KG1 (cell line): ENCODE data around the gene MACROD2.

ENCODE experiments used
- DNase-seq: peaks from one replicate; lab custom pipeline; 2025; lab: John Stamatoyannopoulos, UW

Gene MACROD2

DNA sequence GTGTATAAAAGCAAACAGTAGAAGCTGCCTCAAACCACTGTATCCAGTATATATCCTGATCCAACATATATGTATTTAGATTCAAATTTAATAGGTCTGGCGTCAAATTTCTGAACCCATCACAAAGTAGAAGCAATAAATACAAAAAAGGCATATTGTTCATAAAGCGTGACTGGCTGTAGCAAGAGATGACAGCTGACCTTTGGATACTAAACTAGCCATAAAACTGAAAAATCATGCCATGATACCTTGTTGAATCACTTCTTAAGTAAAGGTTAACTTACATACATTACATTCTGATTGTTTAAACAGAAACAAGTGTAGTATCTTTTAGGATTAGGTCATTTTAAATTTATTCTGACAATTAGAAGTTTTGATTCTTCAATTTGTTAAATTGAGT, 714.1 kb downstream of the MACROD2 start:
- no peak for DNase-seq

DNA sequence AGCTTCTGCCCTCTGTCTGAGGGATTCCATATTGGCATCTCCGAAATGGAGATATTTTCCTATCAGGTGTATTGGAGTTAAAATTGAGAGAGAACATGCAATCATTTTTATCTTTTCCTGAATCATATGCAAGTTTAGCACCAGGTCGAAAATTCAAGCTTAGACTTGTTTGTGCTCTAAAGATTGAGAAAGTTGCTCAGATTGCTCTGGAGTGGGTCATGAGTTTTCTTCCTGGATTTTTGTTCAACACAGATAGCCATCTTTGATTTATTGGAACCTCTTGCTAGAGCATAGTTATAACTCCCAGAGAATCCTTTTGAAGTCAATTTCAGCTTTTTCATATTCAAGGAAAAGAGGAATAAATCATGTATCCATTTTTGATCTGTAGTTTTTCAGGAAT, 715.6 kb downstream of the MACROD2 start:
- DNase-seq = no peak

DNA sequence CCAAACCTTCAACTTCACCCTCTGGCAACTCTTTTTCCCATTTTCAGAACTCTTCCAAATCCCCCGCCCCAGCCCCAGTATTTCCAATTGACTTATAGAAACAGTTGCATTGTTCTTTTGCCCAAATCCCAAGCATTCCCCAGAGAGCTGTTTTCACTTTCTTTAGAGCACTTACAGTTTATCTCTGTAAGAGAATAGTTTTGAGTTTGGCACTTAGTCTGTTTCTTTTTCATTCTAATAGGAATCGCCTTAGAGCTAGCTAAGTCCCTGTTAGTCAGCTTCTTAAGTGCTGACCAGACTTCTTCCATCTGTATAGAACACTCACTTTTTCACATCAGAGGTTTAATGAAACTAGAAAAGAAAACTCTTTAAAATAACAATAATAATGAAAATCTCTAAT, 716.3 kb downstream of the MACROD2 start:
- no peak for DNase-seq

DNA sequence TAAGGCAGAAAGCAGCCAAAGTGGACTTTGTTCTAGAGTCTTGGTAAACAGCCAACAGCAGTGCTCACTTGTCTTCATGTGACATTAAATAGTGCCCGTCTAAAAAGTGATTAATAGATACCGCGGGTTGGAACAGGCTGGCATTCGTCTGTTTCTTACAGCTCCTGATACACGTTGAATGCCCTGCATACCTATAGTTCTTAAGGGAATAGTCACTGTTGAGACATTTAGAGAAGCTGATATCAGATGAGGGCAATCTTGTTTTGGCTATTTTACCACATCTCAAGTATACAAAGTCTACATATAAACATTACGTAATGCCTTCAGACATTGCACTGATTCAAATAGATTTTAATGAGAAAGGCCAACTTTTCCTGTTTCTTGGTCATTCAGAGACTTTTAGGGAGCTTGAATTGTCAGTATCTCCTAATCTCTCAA, 717.0 kb downstream of the MACROD2 start:
- no peak for DNase-seq

DNA sequence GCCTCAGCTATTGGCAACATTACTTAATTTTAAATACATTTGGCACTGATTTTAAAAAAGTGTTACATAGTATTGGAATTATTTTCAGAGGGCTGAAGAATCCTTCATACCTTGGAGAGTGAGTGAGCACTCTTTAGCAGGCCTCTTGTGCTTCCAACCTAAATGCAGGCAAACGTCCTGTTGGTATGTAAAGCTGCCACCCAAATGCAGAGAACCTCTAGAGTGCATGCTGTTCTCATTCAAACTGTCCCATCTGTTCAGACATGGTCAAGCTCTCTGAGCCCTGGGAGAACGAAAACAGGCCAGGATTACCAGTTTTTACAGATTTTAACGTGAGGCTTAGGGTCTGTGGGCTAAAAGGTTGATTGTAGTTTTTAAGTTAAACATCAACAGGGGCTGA, 720.1 kb downstream of the MACROD2 start:
- no peak for DNase-seq

DNA sequence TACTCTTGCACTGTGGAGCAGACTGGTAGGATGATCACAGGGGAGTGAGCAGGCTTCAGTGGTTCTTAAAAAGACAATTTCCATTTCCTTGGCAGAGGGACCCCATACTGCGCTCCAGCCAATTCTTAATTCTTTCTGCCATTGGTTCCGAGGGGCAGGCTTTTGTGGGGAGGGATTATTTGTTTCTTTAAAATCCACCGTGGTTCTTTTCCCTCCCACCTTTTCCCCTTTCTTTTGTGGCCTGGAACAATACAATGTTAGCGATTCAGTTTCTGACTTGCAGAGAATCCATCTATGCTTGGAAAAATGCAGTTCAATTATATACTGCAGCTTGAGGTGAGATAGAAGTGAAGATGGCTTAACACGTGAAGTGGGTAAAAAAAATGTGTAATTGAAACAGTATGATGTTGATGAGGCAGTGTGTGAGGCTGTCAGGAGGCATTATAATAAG, 721.1 kb downstream of the MACROD2 start:
- no peak for DNase-seq

DNA sequence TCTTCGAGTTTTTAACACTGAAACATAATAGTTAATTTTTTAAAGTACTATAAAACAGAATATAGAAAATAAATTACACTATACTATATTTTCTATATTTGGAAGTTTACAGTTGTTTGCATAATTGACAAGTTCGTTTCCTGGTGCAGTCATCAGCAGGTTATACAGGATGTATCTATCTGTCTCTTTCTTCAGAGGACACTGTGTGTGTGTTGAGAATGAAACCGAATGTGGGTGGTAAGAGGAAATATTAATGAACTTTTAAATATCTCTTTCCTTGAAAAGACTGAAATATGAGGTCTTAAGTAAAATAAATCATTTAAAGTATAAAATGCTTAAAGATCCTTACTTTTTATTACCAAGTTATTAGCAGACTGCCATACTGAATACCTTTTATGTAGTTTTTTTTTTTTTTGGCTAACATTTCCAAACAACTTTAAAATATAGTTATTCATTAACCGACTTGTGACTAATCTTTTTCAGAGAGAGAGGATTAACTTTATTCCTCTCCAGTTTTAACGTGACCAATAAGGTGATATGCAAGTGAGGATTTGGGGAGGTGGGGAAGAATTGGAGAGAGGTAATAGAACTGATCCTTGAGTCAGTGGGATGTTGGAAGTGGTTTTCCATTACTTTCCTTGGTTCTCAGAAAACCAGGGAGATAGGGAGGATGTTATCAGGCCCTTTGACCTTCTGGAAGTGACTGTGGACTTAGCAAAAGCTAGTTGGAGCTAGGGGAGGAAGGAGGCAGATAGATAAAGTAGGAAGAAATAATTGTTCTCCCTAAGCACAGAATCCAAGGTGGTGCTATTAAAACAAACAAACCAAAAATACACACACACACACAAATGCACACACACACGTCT, 722.1 kb downstream of the MACROD2 start:
- DNase-seq = no peak

DNA sequence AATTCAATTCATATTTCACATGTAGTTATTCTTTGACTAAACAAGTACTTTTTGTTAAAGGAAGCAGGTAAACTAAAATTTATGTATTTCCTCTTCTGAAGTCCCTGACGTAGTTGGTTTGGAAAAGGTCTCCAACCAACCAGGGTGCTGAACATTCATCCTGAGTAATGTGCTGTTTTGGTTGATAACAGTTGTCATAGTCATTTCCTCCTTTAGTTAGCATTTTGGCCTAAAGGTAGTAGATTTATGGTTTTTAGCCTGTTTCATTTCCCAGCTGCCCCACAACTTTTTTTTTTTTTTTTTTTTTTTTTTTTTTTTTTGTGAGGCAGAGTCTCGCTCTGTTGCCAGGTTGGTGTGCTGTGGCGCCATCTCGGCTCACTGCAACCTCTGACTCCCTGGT, 724.9 kb downstream of the MACROD2 start:
- DNase-seq = no peak

DNA sequence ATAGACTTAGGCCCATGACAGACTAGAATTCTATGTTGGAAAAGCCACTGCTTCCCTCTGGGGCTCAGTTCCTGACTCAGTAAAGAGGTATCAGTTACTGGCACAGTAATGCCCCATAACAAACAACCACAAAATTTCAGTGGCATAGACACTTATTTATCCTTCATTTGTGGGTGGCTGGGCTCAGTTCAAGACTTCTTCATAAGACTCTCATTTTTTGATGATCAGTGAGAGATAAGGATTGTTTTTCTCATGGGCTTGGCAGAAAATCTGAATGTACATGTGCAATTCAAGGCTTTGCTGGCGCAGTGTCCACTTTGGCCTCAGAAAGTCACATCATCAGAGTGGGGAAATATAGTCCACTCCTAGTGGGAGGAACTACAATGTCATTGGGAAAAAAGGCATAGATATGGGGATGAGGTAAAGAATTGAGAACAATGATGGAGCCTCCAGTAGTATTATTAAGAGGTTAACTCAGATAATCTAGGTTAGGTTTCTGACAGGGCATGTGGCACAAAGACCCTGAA, 726.7 kb downstream of the MACROD2 start:
- DNase-seq = no peak

DNA sequence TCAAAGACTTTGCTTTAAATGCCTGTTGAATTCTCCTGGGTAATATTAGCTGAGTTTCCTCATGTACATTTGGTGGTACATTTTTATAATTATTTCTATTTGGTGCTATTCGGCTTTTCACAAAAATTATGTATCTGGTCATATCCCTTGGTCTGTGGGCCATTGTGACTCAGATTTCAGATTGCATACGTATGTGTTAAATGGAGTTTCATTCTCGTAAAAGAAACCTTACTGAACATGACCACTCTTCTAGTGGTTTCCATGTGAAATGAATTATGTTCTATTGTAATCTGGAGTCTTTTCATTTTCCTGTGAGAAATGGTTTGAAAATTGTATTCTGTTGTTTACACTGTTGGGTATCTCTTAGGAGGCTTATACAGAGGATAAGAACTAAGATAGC, 728.3 kb downstream of the MACROD2 start:
- DNase-seq = no peak

DNA sequence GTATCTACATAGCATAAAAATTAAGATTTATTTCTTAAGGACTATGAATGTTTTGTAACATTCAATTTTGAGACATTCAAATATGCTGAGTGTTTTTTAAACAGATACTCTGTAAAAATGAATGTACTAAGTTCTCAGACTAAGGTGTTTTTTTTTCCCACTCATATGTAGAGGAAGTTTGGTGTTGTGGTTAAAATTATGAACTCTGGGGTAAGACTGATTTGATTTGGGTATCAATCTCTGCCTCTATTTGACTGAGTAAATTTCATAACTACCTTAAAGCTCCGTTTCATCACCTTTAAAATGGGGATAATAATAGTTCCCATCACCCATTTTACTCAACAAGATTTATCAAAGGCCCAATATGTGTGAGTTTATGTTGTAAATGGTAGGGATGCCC, 728.7 kb downstream of the MACROD2 start:
- no peak for DNase-seq

DNA sequence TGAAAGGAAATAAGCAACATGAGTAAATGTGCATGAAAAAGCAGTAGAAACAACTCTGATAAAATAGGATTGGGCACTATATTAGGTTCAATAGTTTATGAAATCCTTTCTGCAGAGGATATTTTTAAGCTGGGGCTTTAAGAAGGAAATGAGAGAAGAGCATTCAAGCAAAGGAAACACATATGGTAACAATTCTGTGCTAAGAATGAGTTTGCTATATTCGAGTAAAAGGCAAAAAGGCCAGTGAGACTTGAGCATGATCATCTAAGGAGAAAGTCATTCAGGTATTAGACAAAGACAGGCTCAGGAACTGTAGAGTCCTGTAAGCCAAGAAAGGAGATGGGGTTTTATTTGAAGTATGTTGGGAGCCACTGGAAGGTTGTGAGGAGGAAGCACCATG, 729.2 kb downstream of the MACROD2 start:
- no peak for DNase-seq

DNA sequence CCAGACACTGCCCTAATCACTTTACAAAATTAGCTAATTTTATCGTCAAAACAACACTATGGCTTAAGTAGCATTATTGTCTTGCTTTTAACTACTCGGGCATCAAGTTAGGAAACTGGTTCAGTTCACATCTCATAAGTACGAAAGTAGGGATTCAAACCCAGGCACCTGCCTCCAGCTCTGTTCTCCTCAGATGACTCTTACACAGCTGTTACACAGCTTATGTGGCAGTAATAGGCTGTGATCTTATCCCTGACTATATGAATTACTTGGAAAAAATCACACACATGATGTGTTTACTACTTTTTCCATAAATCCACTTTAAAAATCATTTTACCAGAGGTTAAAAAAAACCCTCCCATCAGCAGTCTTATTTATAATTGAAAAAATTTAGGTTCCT, 731.3 kb downstream of the MACROD2 start:
- DNase-seq = no peak

DNA sequence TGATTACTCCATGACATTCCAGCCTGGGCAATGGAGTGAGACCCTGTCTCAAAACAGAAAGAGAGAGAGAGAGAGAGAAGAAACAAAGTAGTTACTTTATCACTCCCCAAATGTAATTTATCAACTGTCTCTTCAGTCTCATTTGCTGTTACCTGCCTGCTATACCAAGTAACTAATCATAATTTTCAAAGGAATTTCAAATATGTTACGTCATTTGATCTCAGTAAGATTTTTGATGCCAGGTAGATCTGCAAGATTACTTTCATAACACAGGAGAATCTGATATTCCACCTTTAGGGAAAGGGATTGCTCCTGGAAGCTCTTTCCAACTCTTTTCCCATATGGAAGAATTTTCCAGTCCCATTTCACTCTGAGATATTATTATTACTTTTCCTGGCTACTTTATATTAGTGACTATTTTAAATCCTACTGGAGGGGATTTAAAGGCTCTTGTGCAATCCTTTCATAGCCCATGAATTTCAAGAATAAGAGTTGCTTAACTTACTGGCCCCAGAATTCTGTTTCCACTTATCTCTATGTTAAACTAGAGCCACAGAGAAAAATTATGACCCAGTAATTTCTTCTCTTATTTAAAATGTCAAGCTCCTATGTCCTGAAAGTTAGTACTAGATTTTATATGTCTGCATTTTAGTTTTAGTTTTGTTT, 732.3 kb downstream of the MACROD2 start:
- DNase-seq = no peak

DNA sequence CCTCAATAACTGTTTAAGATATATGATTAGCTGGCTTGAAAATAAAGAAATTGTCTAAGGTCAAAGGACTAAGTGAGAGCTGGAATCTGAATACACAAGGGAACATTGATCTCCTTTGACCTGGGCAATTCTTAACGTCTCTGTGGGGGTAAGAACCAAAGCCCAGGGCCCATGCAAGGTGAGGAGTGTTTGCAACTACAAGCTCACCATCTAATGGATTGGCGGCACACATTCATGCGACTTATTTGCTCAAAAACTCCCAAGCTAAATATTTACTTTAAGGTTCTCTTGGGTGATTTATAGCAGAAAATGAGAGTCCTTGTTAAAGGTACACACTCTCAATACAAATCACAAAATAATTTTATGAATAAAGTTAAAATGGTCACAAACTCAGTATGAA, 734.1 kb downstream of the MACROD2 start:
- DNase-seq = no peak

DNA sequence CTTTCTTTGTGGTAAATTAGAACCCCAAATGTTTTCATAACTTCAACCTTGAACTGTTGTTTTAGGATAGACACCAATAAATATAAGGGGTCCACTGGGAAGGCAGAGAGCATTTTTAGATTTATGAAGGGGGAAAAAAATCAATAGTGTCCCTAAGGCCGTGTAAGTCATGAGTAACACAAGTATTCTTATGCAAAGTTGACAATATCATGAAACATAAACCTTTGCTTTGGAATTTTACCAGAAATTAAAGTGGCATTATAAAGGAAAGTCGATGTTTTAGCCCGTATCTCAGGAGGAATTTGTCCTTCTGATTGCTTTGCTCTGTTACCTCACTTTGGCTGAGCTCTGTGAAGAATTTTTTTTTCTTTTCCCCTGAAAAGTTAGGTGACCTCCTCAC, 737.0 kb downstream of the MACROD2 start:
- no peak for DNase-seq

DNA sequence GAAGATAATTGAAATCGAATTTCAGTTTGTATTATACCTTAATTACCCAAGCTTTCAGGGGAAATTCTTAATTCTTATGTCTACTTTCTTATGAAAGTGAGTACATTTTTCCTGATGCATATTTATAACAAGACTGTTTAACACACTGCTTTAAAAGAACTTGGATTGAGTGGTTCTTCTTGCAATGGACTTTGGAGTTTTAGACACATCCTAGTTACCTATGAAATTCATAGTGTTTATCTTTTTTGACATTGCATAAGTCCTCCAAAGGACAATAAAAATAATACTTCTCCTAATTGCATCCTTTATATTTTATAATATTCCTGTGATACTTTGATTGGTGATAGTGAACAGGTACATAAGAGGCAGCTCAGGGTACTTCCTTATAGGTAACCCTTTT, 737.7 kb downstream of the MACROD2 start:
- no peak for DNase-seq

DNA sequence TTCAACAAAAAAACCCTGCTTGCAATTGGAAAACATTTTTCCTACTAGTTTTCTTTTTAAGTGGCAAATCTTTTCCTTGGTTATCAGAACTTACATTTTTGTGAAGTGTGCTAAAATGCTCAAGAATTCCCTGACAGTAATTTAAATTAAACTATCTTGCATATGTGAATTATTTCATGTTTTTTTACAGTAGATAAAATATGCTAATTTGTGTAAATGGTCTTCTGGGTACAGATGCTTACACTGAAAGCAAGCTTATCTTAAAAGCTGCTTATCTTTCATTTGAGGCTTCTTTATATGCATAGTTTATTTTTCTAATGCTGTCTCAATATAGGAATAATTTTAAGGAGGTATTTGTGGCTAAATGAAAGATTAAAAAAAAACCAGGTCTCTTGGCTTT, 745.1 kb downstream of the MACROD2 start:
- DNase-seq = no peak

DNA sequence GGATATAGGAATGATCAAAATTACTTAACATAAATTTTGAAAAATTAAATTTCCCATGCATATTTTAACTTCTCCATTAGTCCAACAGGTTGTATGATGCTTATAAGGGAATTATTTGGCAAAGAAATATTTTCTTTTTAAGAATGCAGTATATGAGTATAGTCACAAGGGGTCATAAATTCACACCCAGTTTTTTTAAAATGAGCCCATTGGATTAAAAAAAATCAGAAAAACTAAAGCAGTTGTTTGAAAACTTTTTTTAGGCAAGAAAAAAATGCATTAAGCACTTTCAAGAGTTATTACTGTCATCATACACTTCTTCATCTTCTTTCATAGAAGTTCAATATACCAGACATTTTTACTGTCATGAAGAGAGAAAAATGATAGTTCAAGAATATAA, 746.3 kb downstream of the MACROD2 start:
- no peak for DNase-seq

DNA sequence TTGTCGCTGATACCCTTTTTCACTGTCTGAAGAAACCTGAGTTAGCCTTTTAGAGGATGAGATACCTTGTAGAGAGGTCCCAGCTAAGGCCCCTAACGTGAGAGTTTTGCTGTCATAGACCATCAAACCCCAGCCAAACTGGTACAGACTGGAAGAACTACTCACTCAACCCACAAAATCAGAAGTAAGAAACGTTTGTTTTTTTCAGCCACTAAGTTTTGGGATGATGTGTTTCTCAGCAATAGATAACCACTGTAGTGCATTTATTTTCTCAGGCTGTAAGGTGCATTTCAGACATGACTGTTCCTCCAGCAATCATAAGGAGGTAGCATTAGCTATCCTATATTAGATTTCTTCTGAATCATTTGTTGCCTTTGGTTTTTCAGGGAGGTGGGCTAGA, 749.4 kb downstream of the MACROD2 start:
- no peak for DNase-seq

DNA sequence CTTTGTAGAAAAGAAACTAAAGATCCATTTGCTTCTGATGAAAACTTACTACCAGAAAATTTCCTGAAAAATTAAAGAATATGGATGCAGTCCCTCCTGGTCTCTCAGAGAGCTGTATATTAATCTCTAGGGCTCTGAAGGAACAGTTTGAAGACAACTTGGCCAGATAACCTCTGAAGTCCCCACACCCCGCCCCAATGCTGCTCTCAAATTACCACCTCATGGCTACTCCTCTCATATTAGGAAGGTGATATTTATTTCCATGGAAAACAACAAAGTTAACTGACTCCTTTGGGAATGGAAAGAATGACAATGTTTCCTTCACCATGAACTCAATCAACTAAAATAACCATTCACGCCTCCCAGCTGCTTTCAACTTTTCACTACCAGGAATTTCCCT, 750.5 kb downstream of the MACROD2 start:
- DNase-seq = no peak

DNA sequence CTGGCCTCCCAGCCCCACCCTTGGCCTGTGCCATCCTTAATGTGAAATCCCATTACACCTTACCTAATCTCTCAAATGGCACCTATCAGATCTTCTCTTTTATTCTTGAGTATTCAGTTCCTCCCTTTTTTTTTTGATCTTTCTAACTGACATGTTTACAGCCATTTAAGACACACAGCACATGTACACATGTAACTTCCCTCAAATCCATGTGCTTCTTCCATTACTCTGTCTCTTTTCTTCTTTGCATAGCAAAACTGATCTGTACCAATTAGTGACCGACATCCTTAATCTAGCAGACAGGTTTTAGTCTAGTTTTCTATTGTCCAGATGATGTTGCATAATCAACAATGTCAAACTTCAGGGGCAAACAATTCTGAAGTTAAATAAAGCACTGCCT, 755.9 kb downstream of the MACROD2 start:
- DNase-seq = no peak

DNA sequence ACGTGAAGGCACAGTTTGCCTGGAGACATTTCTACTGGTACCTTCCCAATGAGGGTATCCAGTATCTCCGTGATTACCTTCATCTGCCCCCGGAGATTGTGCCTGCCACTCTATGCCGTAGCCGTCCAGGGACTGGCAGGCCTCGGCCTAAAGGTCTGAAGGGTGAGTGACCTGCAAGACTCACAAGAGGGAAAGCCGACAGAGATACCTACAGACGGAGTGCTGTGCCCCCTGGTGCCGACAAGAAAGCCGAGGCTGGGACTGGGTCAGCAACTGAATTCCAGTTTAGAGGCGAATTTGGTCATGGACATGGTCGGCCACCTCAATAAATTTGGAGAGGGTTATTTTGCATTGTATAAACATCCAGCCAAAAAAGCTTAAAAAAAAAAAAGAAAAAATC, 762.4 kb downstream of the MACROD2 start:
- no peak for DNase-seq
